NCI-H1930 (cell line): ENCODE data around the gene CARS2.
"Not testable (repeated sequence)": the region's sequence is repeated elsewhere in the genome, so short reads cannot be mapped to it uniquely, and the experiment has no call there.

Experiments
- DNase-seq, 2 experiments: peaks; one replicate each; lab custom pipeline; 2025; lab: John Stamatoyannopoulos, UW

The CARS2 gene

GRCh38 chr13:110616103-110617101 lies 89.5 kb downstream of the CARS2 start:
- no peak for DNase-seq

- peak; percentile 95 to 96 for DNase-seq
Observed at GRCh38 chr13:110615322-110616102, 90.4 kb downstream of the CARS2 start, which contains the start of gene NAXD. Gene NAXD (plus strand): TSS chr13:110615545. CDS start chr13:110615602, 57 bp downstream.

- DNase-seq, result no peak
Observed at GRCh38 chr13:110615005-110615321, 91.0 kb downstream of the CARS2 start.

GRCh38 chr13:110610955-110611595 lies 94.8 kb downstream of the CARS2 start:
- no peak for DNase-seq

- no peak for DNase-seq
Observed at GRCh38 chr13:110607675-110608224, 98.2 kb downstream of the CARS2 start.

- DNase-seq, result not testable (repeated sequence)
Observed at GRCh38 chr13:110606281-110606680, 99.6 kb downstream of the CARS2 start.

GRCh38 chr13:110605132-110605531 lies 100.8 kb downstream of the CARS2 start:
- no peak for DNase-seq

GRCh38 chr13:110600980-110601379 lies 104.9 kb downstream of the CARS2 start:
- DNase-seq, result no peak

- DNase-seq, result no peak
Observed at GRCh38 chr13:110600261-110600819, 105.6 kb downstream of the CARS2 start.

GRCh38 chr13:110597041-110597689 lies 108.8 kb downstream of the CARS2 start:
- no peak for DNase-seq

GRCh38 chr13:110593430-110594130 lies 112.3 kb downstream of the CARS2 start:
- DNase-seq, result peak in 1 of 2 experiments; percentile 66

GRCh38 chr13:110592665-110593064 lies 113.3 kb downstream of the CARS2 start:
- no peak for DNase-seq
